Measurements from ENCODE around the gene GALNT9. TPM values are rescaled to one million over a fixed set of nuclear protein-coding genes. Genes with fewer than 3 reads are reported as not detected.

The GALNT9 gene
- total RNA-seq, 2 donors from 2014 or later = 4.0 to 10.8 TPM

DNA sequence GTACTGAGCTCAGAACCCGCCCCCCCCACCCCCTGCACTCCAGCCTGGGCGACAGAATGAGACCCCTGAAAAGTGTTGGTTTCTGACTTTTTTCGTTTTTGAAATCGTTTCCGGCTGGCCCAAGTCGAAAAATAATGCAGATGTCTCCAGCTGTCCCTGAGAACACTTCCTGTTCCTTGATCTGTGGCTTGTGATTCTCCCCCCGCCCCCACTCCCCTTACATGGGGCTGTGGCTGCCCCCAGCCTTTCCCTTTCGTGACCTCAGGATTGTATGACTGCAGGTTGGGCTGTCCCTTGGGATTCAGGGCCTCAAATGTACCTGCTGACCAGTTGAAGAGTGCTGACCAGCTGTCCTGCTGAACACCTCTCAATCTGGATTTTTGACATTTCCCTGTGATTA is 151.1 kb downstream of the GALNT9 start:
- no peaks in the 10 kb centered on the region for H3K9me3 ChIP-seq
- H3K36me3 ChIP-seq = no peaks in the 10 kb centered on the region
- no peak for DNase-seq (ENCODE audit: low spot score)
- no peak overlapping the region for H3K4me3 ChIP-seq
- H3K27me3 ChIP-seq = no peaks in the 10 kb centered on the region
- H3K27ac ChIP-seq = no peak overlapping the region
- TF ChIP-seq CTCF (IDR thresholded peaks at IDR 0.05) = no peak
- no peaks in the 10 kb centered on the region for H3K4me1 ChIP-seq

- Histone ChIP-seq H3K4me3 (no peak overlapping the region), H3K36me3 (no peaks in the 10 kb centered on the region), H3K4me1 (no peaks in the 10 kb centered on the region), H3K27me3 (no peaks in the 10 kb centered on the region), H3K27ac (no peak overlapping the region), H3K9me3 (no peaks in the 10 kb centered on the region)
- DNase-seq (ENCODE audit: low spot score) = no peak
- TF ChIP-seq CTCF (IDR thresholded peaks at IDR 0.05) = no peak
These were observed 152.4 kb downstream of the GALNT9 start for GRCh38 chr12:132176920-132177551.

- Histone ChIP-seq H3K4me3 (no peak overlapping the region), H3K36me3 (no peaks in the 10 kb centered on the region), H3K27ac (no peak overlapping the region), H3K27me3 (no peaks in the 10 kb centered on the region), H3K9me3 (no peaks in the 10 kb centered on the region), H3K4me1 (no peaks in the 10 kb centered on the region)
- TF ChIP-seq CTCF (IDR thresholded peaks at IDR 0.05) = no peak
- DNase-seq (ENCODE audit: low spot score) = no peak
These were observed 152.9 kb downstream of the GALNT9 start for GRCh38 chr12:132176385-132176919.

GRCh38 chr12:132175496-132176384 is 153.6 kb downstream of the GALNT9 start:
- no peak for DNase-seq (ENCODE audit: low spot score)
- Histone ChIP-seq H3K27ac (no peak overlapping the region), H3K4me3 (no peak overlapping the region), H3K4me1 (no peaks in the 10 kb centered on the region), H3K27me3 (no peaks in the 10 kb centered on the region), H3K36me3 (no peaks in the 10 kb centered on the region), H3K9me3 (no peaks in the 10 kb centered on the region)
- no peak for TF ChIP-seq CTCF (IDR thresholded peaks at IDR 0.05)

DNA sequence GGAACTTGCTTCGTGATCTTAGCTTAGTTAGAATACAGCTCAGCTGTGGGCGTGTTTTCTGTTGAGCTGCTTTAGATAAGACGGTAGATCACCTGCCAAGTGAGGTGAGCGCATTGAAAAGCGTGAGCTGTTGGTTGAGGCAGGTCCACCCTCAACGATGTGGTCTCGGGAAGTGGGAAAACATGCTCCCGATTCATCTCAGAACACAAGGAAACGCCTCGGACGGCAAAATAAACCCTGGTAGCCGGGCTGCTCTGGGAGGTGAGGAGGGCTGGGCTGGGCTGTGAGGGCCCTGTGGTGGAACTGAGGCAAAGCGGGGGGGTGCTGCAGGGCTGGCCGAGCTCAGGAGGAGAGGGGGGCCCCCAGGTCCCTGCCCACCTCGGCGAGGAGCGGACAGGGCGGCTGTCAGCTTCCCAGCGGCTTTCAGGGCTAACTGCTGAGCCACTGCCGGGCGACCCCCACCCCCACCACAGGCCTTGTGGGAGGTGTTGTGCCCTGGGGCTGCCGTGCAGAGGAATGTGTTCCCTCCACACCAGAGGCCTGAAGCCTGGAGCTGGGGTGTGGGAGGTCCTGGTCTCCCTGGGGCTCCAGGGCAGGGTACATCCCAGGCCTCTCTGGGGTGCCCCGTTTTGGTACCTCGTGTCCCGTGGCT is 154.4 kb downstream of the GALNT9 start:
- no peak for TF ChIP-seq CTCF (IDR thresholded peaks at IDR 0.05)
- no peaks in the 10 kb centered on the region for H3K9me3 ChIP-seq
- no peaks in the 10 kb centered on the region for H3K27me3 ChIP-seq
- H3K4me3 ChIP-seq = no peak overlapping the region
- H3K27ac ChIP-seq = no peak overlapping the region
- no peaks in the 10 kb centered on the region for H3K4me1 ChIP-seq
- no peak for DNase-seq (ENCODE audit: low spot score)
- no peaks in the 10 kb centered on the region for H3K36me3 ChIP-seq
